B cell (primary cell): ENCODE data around the gene OLAH. TPM values are rescaled to one million over a fixed set of nuclear protein-coding genes. Genes with fewer than 3 reads are reported as not detected.
A peak's percentile ranks its signal among the peaks of the same experiment; 100 is the strongest.

Experiments used
- ATAC-seq: fragments of 200-7000 bp; cut with Tn5 transposase; one replicate; pipeline ENCODE4 v1.10.0; 2021; ENCODE audit warnings: low read depth, mild to moderate bottlenecking, moderate number of reproducible peaks, moderate library complexity
- CTCF ChIA-PET: fragments of 350-600 bp; sonication (Branson Sonifier 250); formaldehyde crosslinking; loops from one replicate; lab custom pipeline; 2021; ENCODE audit warnings: antibody characterized with exemption, inconsistent platforms; lab: Charles Lee
- POLR2A ChIA-PET: fragments of 350-600 bp; sonication (Branson Sonifier 250); formaldehyde crosslinking; loops from one replicate; lab custom pipeline; 2021; ENCODE audit warnings: antibody characterized with exemption; lab: Charles Lee
- DNase-seq: peaks from one replicate; pipeline ENCODE4 v3.0.0; 2013
- H2AFZ ChIP-seq: 2 replicates; pipeline ENCODE4 v1.6.1; 2012; ENCODE audit warnings: mild to moderate bottlenecking, low read depth, low read length; ENCODE audit not compliant: insufficient read depth, poor library complexity, severe bottlenecking
- H3K27ac ChIP-seq, 2 donors: 1 replicate in 1 of 2; 2 replicates in 1 of 2; pipeline ENCODE4 v1.5.1; 2012 to 2013; ENCODE audit warnings: low read length in 2 of 2, mild to moderate bottlenecking in 2 of 2, moderate library complexity in 1 of 2
- H3K27me3 ChIP-seq, 4 experiments: fragments of 200-600 bp in 1 of 4; sonication (generic) in 1 of 4; replicated peaks in 1 of 4; 1 replicate in 2 of 4; 2 replicates in 2 of 4; pipeline versions ENCODE4 v1.6.1 to v1.7.0; 2013 to 2016; ENCODE audit warnings: low read length in 3 of 4, mild to moderate bottlenecking in 2 of 4, mixed read lengths in 1 of 4, moderate library complexity in 1 of 4; ENCODE audit not compliant: insufficient read depth in 4 of 4, control insufficient read depth in 3 of 4; ENCODE audit errors: control extremely low read depth in 1 of 4
- H3K36me3 ChIP-seq, 2 experiments: replicated peaks in 1 of 2; 1 replicate in 1 of 2; 2 replicates in 1 of 2; pipeline versions ENCODE4 v1.6.1 to v1.7.1; 2013; ENCODE audit warnings: low read length in 1 of 2; ENCODE audit not compliant: insufficient read depth in 2 of 2, control insufficient read depth in 1 of 2; ENCODE audit errors: control extremely low read depth in 1 of 2, extremely low read depth in 1 of 2
- H3K4me1 ChIP-seq, 2 donors: fragments of 200-600 bp in 1 of 2; sonication (generic) in 1 of 2; 1 replicate in 1 of 2; 2 replicates in 1 of 2; pipeline versions ENCODE4 v1.5.1 to v1.6.1; 2013 to 2017; ENCODE audit warnings: low read length in 2 of 2; ENCODE audit not compliant: control insufficient read depth in 2 of 2, insufficient read depth in 2 of 2
- H3K4me2 ChIP-seq: replicated peaks from 2 replicates; pipeline ENCODE3; 2012; ENCODE audit warnings: mild to moderate bottlenecking, low read depth, low read length; ENCODE audit not compliant: poor library complexity, severe bottlenecking
- H3K4me3 ChIP-seq, 5 experiments: fragments of 200-600 bp in 1 of 5; sonication (generic) in 1 of 5; 1 replicate in 3 of 5; 2 replicates in 2 of 5; pipeline versions ENCODE4 v1.5.1 to v1.7.0; 2011 to 2016; ENCODE audit warnings: low read length in 4 of 5, mild to moderate bottlenecking in 4 of 5, low read depth in 2 of 5, control low read depth in 1 of 5, moderate library complexity in 1 of 5; ENCODE audit not compliant: insufficient read depth in 1 of 5; ENCODE audit errors: control extremely low read depth in 1 of 5, extremely low read depth in 1 of 5
- H3K79me2 ChIP-seq: fragments of 200-600 bp; sonication (generic); one replicate; pipeline ENCODE4 v1.6.0; 2016; ENCODE audit warnings: low read length; ENCODE audit not compliant: control insufficient read depth, insufficient read depth
- H3K9ac ChIP-seq: fragments of 200-600 bp; sonication (generic); 2 replicates; pipeline ENCODE4 v1.6.1; 2017; ENCODE audit warnings: mild to moderate bottlenecking, low read length, moderate library complexity
- H3K9me3 ChIP-seq, 3 donors: one replicate each; pipeline versions ENCODE4 v1.6.1 to v1.7.1; 2013; ENCODE audit warnings: low read length in 2 of 3; ENCODE audit not compliant: control insufficient read depth in 2 of 3, insufficient read depth in 1 of 3; ENCODE audit errors: control extremely low read depth in 1 of 3
- H4K20me1 ChIP-seq: 2 replicates; pipeline ENCODE4 v1.6.0; 2012; ENCODE audit warnings: mild to moderate bottlenecking, low read length; ENCODE audit not compliant: insufficient read depth, control insufficient read depth, poor library complexity, severe bottlenecking
- H3K27ac Mint-ChIP-seq: one replicate; pipeline ENCODE4 v1.8.0; 2021; ENCODE audit warnings: mixed read lengths
- H3K27me3 Mint-ChIP-seq: one replicate; pipeline ENCODE4 v1.8.0; 2021; ENCODE audit warnings: mixed read lengths
- H3K4me1 Mint-ChIP-seq: one replicate; pipeline ENCODE4 v1.8.0; 2021; ENCODE audit warnings: mixed read lengths
- H3K4me3 Mint-ChIP-seq: one replicate; pipeline ENCODE4 v1.8.0; 2021; ENCODE audit warnings: mixed read lengths
- H3K9me3 Mint-ChIP-seq: one replicate; pipeline ENCODE4 v1.8.0; 2022; ENCODE audit warnings: mixed read lengths; ENCODE audit not compliant: insufficient read depth
- CTCF ChIP-seq: fragments of 200-600 bp; IDR thresholded peaks from one replicate; pipeline ENCODE4 v1.8.0; 2022; ENCODE audit warnings: antibody characterized with exemption, mild to moderate bottlenecking
- EZH2 ChIP-seq: IDR thresholded peaks from 2 replicates; pipeline ENCODE4 v1.6.1; 2012; ENCODE audit warnings: borderline replicate concordance, low read depth, mild to moderate bottlenecking, moderate library complexity, low read length; ENCODE audit not compliant: insufficient read depth, poor library complexity, severe bottlenecking
- whole genome bisulfite sequencing: methylation state at CpG from one replicate; pipeline ENCODE4 v1.1.5; 2013; ENCODE audit warnings: missing lambda C conversion rate; ENCODE audit not compliant: insufficient coverage; 5-methylcytosine and 5-hydroxymethylcytosine counted together
- intact Hi-C: fragments of 100-400 bp; cut with micrococcal nuclease; formaldehyde crosslinking; loops from one replicate; pipeline ENCODE4 v1.10.0; 2022
- polyA plus RNA-seq: library from polyadenylated mRNA; depleted of rRNA; stranded (reverse); fragments of >200 nt; gene quantifications from 2 replicates; pipeline ENCODE4 v1.2.3, GENCODE V29; 2012
- total RNA-seq, 2 donors: library from RNA; stranded (reverse); fragments of 120-200 nt in 1 of 2; gene quantifications; 1 replicate in 1 of 2; 2 replicates in 1 of 2; pipeline versions ENCODE4 v1.2.3 to v1.2.4, GENCODE V29; 2013 to 2022

OLAH gene
- total and polyA plus RNA-seq, 2 donors (not counting 1 experiment from before 2014, with no cell fraction given): not detected

DNA sequence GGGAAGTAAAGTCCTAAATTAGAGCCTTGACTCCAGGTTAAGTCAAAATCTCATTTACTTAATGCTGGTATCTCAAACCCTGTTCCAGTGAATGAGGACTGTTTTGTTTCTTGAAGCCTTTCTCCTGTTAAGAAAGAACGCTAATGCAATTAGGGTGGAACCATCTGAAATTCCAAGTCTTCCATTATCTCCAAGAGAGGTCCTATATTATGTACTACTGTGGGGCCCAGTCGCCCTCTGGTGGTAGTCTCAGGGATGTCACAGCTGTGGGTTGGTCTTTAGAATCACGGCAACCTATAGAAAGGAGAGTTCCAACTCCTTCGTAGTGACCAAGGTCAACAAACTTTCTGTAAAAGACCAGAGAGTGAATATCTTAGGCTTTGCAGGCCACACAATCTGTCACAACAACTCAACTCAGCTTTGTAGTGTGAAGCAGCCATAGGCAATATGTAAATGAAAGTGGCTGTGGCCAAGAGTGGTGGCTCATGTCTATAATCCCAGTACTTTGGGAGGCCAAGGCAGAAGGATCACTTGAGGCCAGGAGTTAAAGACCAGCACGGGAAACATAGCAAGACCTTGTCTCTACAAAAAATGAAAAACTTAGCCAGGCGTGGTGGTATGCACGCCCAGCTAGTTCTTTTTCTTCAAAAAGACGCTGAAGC is 62.7 kb downstream of the OLAH start:
- Mint-ChIP-seq H3K27me3 (no peaks in the 10 kb centered on the region), H3K9me3 (no peaks in the 10 kb centered on the region), H3K4me3 (no peak overlapping the region), H3K27ac (peak overlapping the region; percentile 43), H3K4me1 (peaks cover 6% of the 10 kb centered on the region)
- H3K9me3 ChIP-seq: no peaks in the 10 kb centered on the region
- CTCF ChIA-PET: interaction anchor here (0.6 to 3.5 kb wide), 18 partner anchors 9 to 1323 kb away, joined by 3 to 25 read pairs (median 4); partner anchors contain the start of genes MEIG1 and NMT2
- H3K4me1 ChIP-seq: peaks cover 0 to 3% of the 10 kb centered on the region in 2 donors
- H3K79me2 ChIP-seq: peaks cover 10% of the 10 kb centered on the region
- TF ChIP-seq CTCF: peak; percentile 92
- no peak for TF ChIP-seq EZH2
- ATAC-seq: peak; percentile 96
- peaks cover 10% of the 10 kb centered on the region for H4K20me1 ChIP-seq
- H3K9ac ChIP-seq: no peak overlapping the region
- H3K36me3 ChIP-seq: peaks cover 7 to 44% of the 10 kb centered on the region in 2 experiments
- 91% methylated on average over 4 of the region's 8 CpGs for WGBS
- POLR2A ChIA-PET: interaction anchor here (0.6 to 1.1 kb wide), 2 partner anchors 61 to 224 kb away, joined by 3 read pairs; no protein-coding TSS in a partner anchor
- DNase-seq: peak; percentile 76
- intact Hi-C loops: loop anchor here (2.0 to 5.0 kb wide), 2 partner anchors 62 to 909 kb away; partner anchors contain the start of gene NMT2
- H3K27ac ChIP-seq: peak overlapping the region in 1 of 2 donors; percentile 10
- H3K4me3 ChIP-seq: no peak overlapping the region
- no peak overlapping the region for H2AFZ ChIP-seq
- peak overlapping the region; percentile 35 for H3K4me2 ChIP-seq
- no peaks in the 10 kb centered on the region for H3K27me3 ChIP-seq

DNA sequence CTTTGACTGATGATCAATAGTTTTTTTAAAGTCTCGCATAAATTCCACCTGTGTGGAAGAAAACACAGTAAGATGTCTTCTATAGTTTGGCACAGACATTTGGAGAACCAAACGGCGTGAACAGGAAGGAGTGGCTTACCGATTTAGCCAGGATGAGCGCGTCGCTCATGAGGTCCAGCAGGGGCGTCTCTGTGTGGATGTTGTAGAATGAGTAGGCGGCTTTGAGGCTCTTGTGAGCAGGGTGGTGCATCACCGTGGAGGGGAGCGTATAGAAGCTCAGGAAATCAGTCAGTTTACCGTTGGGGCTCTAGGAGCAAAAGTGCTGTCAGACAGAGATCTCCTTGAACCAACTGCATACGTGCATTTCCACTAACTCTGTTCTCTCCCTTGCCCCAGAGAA is 68.9 kb downstream of the OLAH start:
- ATAC-seq (no peak), DNase-seq (no peak)
- H3K27ac Mint-ChIP-seq: no peak overlapping the region
- H3K9me3 Mint-ChIP-seq: no peaks in the 10 kb centered on the region
- Histone ChIP-seq H2AFZ (no peak overlapping the region), H3K9ac (no peak overlapping the region), H3K79me2 (no peaks in the 10 kb centered on the region), H4K20me1 (no peaks in the 10 kb centered on the region), H3K4me3 (no peak overlapping the region), H3K9me3 (no peaks in the 10 kb centered on the region), H3K27me3 (no peaks in the 10 kb centered on the region), H3K27ac (no peak overlapping the region), H3K36me3 (peaks cover 0 to 14% of the 10 kb centered on the region in 2 experiments), H3K4me2 (no peak overlapping the region), H3K4me1 (no peaks in the 10 kb centered on the region)
- no peak for TF ChIP-seq CTCF
- TF ChIP-seq EZH2: no peak
- no peaks in the 10 kb centered on the region for H3K27me3 Mint-ChIP-seq
- intact Hi-C loops: no loop called here
- ChIA-PET CTCF (interaction anchor here (1.6 kb wide), 2 partner anchors 9 to 29 kb away, joined by 4 to 5 read pairs; no protein-coding TSS in a partner anchor), POLR2A (no interaction called here)
- WGBS: 98% methylated on average over 11 of the region's 13 CpGs
- H3K4me1 Mint-ChIP-seq: no peaks in the 10 kb centered on the region
- H3K4me3 Mint-ChIP-seq: no peak overlapping the region
